GM12878 (cell line): ENCODE results near the gene ANKRD13A. TPM values are rescaled to one million over a fixed set of nuclear protein-coding genes. Genes with fewer than 3 reads are reported as not detected.

Experiments
- BRCA1 ChIP-seq: IDR thresholded peaks from 2 replicates; pipeline ENCODE4 v1.6.1; 2011; ENCODE audit warnings: low read depth, low read length, improper control_type of control experiment
- CREB1 ChIP-seq: IDR thresholded peaks from 2 replicates; pipeline ENCODE4 v1.6.1; 2012; ENCODE audit warnings: low read depth, mild to moderate bottlenecking, inconsistent platforms
- EGR1 ChIP-seq, 2 experiments: IDR thresholded peaks; 1 replicate in 1 of 2; 2 replicates in 1 of 2; pipeline ENCODE4 v1.6.1; 2011 to 2012; ENCODE audit warnings: low read depth in 2 of 2, low read length in 2 of 2, borderline replicate concordance in 1 of 2, mild to moderate bottlenecking in 1 of 2, moderate library complexity in 1 of 2
- ETV6 ChIP-seq, 2 experiments: fragments of 450-650 bp in 1 of 2; IDR thresholded peaks in 1 of 2; conservative IDR thresholded peaks in 1 of 2; 2 replicates each; pipeline ENCODE4 v1.6.1; 2014; ENCODE audit warnings: antibody characterized with exemption in 1 of 2, borderline replicate concordance in 1 of 2, low read depth in 1 of 2, mild to moderate bottlenecking in 1 of 2, moderate library complexity in 1 of 2
- FOXM1 ChIP-seq: IDR thresholded peaks from 2 replicates; pipeline ENCODE4 v1.6.1; 2012; ENCODE audit warnings: low read depth, mild to moderate bottlenecking, inconsistent platforms, low read length, moderate library complexity
- KLF5 ChIP-seq: fragments of 450-650 bp; IDR thresholded peaks from 2 replicates; pipeline ENCODE4 v1.6.1; 2014; ENCODE audit warnings: mild to moderate bottlenecking; ENCODE audit not compliant: partially characterized antibody
- MEF2B ChIP-seq: fragments of 450-650 bp; IDR thresholded peaks from 2 replicates; pipeline ENCODE4 v1.6.1; 2018; ENCODE audit warnings: mild to moderate bottlenecking, moderate library complexity; ENCODE audit not compliant: partially characterized antibody, poor library complexity, severe bottlenecking
- NBN ChIP-seq: fragments of 450-650 bp; IDR thresholded peaks from 2 replicates; pipeline ENCODE4 v1.6.1; 2016
- SMAD5 ChIP-seq: IDR thresholded peaks from 2 replicates; pipeline ENCODE4 v1.6.1; 2016; ENCODE audit warnings: antibody characterized with exemption, low read depth
- SMC3 ChIP-seq: IDR thresholded peaks from 2 replicates; pipeline ENCODE4 v1.6.1; 2011; ENCODE audit warnings: low read length, improper control_type of control experiment, borderline replicate concordance
- SP1 ChIP-seq: IDR thresholded peaks from one replicate; pipeline ENCODE4 v1.6.1; 2011; ENCODE audit warnings: low read depth, low read length
- TARDBP ChIP-seq: IDR thresholded peaks from 2 replicates; pipeline ENCODE4 v1.6.1; 2016; ENCODE audit warnings: borderline replicate concordance
- TCF12 ChIP-seq: IDR thresholded peaks from 2 replicates; pipeline ENCODE4 v1.6.1; 2011; ENCODE audit warnings: low read depth, mild to moderate bottlenecking, low read length
- polyA plus RNA-seq, 11 experiments: library from polyadenylated mRNA; depleted of rRNA in 4 of 11; unstranded in 6 of 11; stranded (reverse) in 5 of 11; fragments of >200 nt; fragmentation: Nextera tagmentation in 4 of 11; fragmentation: Illumina TruSeq in 1 of 11; extraction: Ambion mirVana in 4 of 11; extraction: Trizol in 1 of 11; gene quantifications; 1 replicate in 1 of 11; 2 replicates in 10 of 11; pipeline versions ENCODE4 v1.2.1 to v1.2.3, GENCODE V29; 2011 to 2016; ENCODE audit warnings: inconsistent platforms in 2 of 11, missing spikeins in 2 of 11, low read depth in 1 of 11
- total RNA-seq, 4 experiments: library from RNA; depleted of rRNA in 3 of 4; stranded (reverse); fragments of >200 nt in 3 of 4; fragmentation: Illumina TruSeq in 1 of 4; extraction: Trizol in 1 of 4; gene quantifications; 2 replicates each; pipeline versions ENCODE4 v1.2.1 to v1.2.3, GENCODE V29; 2013 to 2021
- TF ChIP-seq, protein P1 (sequence below): fragments of 450-650 bp; formaldehyde crosslinking; IDR thresholded peaks from 2 replicates; pipeline ENCODE4 v1.5.0; 2022; ENCODE audit warnings: mild to moderate bottlenecking, missing genetic modification characterization
- TF ChIP-seq, protein P2 (sequence below): IDR thresholded peaks from 2 replicates; pipeline ENCODE4 v1.6.1; 2012; ENCODE audit warnings: improper control_type of control experiment, low read depth, low read length; ENCODE audit not compliant: insufficient replicate concordance
- TF ChIP-seq, protein P3 (sequence below): IDR thresholded peaks from 2 replicates; pipeline ENCODE4 v1.6.1; 2011; ENCODE audit warnings: low read depth, mild to moderate bottlenecking, low read length, moderate library complexity, borderline replicate concordance; ENCODE audit errors: extremely low read depth
- TF ChIP-seq, protein P4 (sequence below): fragments of 450-650 bp; IDR thresholded peaks from 2 replicates; pipeline ENCODE4 v1.6.1; 2016; ENCODE audit warnings: mild to moderate bottlenecking

The ANKRD13A gene
- total and polyA plus RNA-seq, 10 of the 15 experiments (the other 5 are each of a cell fraction or from before 2014, with no cell fraction given), result 10.2 to 93.4 (median 76.5) TPM

DNA sequence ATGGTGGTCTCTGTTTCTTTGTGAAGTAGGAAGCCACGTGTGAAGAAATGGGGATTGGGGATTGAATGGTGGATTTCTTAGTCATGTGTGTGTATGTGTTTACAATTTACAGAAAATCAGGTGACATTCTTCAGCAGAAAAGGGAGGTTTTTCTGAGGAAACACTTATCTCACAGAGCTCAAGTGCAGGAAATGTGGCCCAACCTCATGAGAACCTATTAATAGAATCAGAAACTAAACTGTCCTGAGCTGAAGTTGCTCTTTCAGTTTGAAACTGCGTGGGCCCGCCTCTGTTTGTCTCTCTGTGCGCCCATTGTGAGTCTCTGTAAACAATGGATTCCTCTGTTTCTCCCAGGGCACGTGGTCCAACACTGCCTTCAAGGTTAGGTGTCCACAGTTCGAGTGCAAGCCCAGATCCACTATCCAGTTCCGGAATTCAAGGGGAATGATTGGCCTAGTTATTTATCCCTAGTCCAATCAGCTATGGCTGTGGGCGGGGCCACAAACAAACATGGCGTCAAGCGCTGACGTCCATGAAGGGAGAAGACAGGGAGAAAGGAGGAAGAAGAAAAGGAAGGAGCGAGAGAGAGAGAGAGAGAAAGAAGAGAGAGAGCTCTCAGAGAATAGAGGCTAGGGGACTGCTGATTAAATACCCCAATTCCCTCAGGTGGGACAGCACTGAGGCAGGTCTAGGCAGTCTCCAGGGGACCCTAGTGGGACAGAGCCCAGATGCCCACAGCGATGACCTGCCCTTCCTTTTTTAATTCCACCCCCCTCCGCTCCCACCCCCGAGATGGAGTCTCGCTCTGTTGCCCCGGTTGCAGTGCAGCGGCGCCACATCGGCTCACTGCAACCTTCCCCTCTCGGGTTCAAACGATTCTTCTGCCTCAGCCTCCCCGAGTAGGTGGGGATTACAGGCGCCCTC, 80.5 kb downstream of the ANKRD13A start (continued):
- TF ChIP-seq, protein P1, sequence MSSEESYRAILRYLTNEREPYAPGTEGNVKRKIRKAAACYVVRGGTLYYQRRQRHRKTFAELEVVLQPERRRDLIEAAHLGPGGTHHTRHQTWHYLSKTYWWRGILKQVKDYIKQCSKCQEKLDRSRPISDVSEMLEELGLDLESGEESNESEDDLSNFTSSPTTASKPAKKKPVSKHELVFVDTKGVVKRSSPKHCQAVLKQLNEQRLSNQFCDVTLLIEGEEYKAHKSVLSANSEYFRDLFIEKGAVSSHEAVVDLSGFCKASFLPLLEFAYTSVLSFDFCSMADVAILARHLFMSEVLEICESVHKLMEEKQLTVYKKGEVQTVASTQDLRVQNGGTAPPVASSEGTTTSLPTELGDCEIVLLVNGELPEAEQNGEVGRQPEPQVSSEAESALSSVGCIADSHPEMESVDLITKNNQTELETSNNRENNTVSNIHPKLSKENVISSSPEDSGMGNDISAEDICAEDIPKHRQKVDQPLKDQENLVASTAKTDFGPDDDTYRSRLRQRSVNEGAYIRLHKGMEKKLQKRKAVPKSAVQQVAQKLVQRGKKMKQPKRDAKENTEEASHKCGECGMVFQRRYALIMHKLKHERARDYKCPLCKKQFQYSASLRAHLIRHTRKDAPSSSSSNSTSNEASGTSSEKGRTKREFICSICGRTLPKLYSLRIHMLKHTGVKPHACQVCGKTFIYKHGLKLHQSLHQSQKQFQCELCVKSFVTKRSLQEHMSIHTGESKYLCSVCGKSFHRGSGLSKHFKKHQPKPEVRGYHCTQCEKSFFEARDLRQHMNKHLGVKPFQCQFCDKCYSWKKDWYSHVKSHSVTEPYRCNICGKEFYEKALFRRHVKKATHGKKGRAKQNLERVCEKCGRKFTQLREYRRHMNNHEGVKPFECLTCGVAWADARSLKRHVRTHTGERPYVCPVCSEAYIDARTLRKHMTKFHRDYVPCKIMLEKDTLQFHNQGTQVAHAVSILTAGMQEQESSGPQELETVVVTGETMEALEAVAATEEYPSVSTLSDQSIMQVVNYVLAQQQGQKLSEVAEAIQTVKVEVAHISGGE, result no peak
- TF ChIP-seq CREB1 (peak; percentile 57; the same call in 1 of the 2 replicates), TCF12 (no peak), BRCA1 (no peak), TARDBP (no peak), FOXM1 (peak; percentile 31; the same call in 1 of the 2 replicates), SP1 (peak; percentile 70), MEF2B (peak; percentile 92), EGR1 (IDR thresholded peaks at IDR 0.05; ENCODE audit: borderline replicate concordance in 1 of 2, low read depth in 2 of 2, low read length in 2 of 2) (peak in 1 of 2 experiments; percentile 73; a peak in 1 of 3 replicates), NBN (peak; percentile 19; the same call in 1 of the 2 replicates), SMC3 (no peak), SMAD5 (no peak; the same call in 1 of the 2 replicates), KLF5 (peak; percentile 67), ETV6 (conservative IDR thresholded peaks at IDR 0.05 in 1 of 2, IDR thresholded peaks at IDR 0.05 in 1 of 2; ENCODE audit: borderline replicate concordance in 1 of 2, low read depth in 1 of 2) (peak in 1 of 2 experiments; percentile 66; a peak in 2 of 4 replicates)
- TF ChIP-seq, protein P2, sequence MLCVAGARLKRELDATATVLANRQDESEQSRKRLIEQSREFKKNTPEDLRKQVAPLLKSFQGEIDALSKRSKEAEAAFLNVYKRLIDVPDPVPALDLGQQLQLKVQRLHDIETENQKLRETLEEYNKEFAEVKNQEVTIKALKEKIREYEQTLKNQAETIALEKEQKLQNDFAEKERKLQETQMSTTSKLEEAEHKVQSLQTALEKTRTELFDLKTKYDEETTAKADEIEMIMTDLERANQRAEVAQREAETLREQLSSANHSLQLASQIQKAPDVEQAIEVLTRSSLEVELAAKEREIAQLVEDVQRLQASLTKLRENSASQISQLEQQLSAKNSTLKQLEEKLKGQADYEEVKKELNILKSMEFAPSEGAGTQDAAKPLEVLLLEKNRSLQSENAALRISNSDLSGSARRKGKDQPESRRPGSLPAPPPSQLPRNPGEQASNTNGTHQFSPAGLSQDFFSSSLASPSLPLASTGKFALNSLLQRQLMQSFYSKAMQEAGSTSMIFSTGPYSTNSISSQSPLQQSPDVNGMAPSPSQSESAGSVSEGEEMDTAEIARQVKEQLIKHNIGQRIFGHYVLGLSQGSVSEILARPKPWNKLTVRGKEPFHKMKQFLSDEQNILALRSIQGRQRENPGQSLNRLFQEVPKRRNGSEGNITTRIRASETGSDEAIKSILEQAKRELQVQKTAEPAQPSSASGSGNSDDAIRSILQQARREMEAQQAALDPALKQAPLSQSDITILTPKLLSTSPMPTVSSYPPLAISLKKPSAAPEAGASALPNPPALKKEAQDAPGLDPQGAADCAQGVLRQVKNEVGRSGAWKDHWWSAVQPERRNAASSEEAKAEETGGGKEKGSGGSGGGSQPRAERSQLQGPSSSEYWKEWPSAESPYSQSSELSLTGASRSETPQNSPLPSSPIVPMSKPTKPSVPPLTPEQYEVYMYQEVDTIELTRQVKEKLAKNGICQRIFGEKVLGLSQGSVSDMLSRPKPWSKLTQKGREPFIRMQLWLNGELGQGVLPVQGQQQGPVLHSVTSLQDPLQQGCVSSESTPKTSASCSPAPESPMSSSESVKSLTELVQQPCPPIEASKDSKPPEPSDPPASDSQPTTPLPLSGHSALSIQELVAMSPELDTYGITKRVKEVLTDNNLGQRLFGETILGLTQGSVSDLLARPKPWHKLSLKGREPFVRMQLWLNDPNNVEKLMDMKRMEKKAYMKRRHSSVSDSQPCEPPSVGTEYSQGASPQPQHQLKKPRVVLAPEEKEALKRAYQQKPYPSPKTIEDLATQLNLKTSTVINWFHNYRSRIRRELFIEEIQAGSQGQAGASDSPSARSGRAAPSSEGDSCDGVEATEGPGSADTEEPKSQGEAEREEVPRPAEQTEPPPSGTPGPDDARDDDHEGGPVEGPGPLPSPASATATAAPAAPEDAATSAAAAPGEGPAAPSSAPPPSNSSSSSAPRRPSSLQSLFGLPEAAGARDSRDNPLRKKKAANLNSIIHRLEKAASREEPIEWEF, result no peak
- TF ChIP-seq, protein P3, sequence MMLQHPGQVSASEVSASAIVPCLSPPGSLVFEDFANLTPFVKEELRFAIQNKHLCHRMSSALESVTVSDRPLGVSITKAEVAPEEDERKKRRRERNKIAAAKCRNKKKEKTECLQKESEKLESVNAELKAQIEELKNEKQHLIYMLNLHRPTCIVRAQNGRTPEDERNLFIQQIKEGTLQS, result no peak
- TF ChIP-seq, protein P4, sequence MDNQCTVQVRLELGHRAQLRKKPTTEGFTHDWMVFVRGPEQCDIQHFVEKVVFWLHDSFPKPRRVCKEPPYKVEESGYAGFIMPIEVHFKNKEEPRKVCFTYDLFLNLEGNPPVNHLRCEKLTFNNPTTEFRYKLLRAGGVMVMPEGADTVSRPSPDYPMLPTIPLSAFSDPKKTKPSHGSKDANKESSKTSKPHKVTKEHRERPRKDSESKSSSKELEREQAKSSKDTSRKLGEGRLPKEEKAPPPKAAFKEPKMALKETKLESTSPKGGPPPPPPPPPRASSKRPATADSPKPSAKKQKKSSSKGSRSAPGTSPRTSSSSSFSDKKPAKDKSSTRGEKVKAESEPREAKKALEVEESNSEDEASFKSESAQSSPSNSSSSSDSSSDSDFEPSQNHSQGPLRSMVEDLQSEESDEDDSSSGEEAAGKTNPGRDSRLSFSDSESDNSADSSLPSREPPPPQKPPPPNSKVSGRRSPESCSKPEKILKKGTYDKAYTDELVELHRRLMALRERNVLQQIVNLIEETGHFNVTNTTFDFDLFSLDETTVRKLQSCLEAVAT, result peak; percentile 37; the same call in 1 of the 2 replicates
